ENCODE results near the gene TGM4. TPM values are rescaled to one million over a fixed set of nuclear protein-coding genes. Genes with fewer than 3 reads are reported as not detected.
A peak's percentile ranks its signal among the peaks of the same experiment; 100 is the strongest.
"Not testable (repeated sequence)": the region's sequence is repeated elsewhere in the genome, so short reads cannot be mapped to it uniquely, and the experiment has no call there.

Gene TGM4
- total RNA-seq = under 0.01 TPM in 1 of 2 replicates, not detected in the other

- DNase-seq (ENCODE audit: low read depth in 2 of 2) = no peak
Observed at GRCh38 chr3:44874308-44874707, at the start of gene TGM4. Gene TGM4, plus strand, starts transcription at chr3:44874608. Its CDS starts 71 bp downstream, at chr3:44874679.

GRCh38 chr3:44825264-44825925 lies 49.0 kb upstream of the TGM4 start:
- DNase-seq (ENCODE audit: low read depth in 2 of 2) = peak in 1 of 2 donors; percentile 18

- no peak for DNase-seq (ENCODE audit: low read depth in 2 of 2)
Observed at GRCh38 chr3:44827196-44827595, 47.2 kb upstream of the TGM4 start.

GRCh38 chr3:44831232-44831631 lies 43.2 kb upstream of the TGM4 start:
- DNase-seq (ENCODE audit: low read depth in 2 of 2) = no peak

- no peak for DNase-seq (ENCODE audit: low read depth in 2 of 2)
Observed at GRCh38 chr3:44832032-44832431, 42.4 kb upstream of the TGM4 start.

GRCh38 chr3:44832965-44833364 lies 41.4 kb upstream of the TGM4 start:
- no peak for DNase-seq (ENCODE audit: low read depth in 2 of 2)

GRCh38 chr3:44833394-44833793 lies 41.0 kb upstream of the TGM4 start:
- no peak for DNase-seq (ENCODE audit: low read depth in 2 of 2)

GRCh38 chr3:44835684-44836083 lies 38.7 kb upstream of the TGM4 start:
- no peak for DNase-seq (ENCODE audit: low read depth in 2 of 2)

GRCh38 chr3:44842376-44842775 lies 32.0 kb upstream of the TGM4 start:
- no peak for DNase-seq (ENCODE audit: low read depth in 2 of 2)

- DNase-seq (ENCODE audit: low read depth in 2 of 2) = no peak
Observed at GRCh38 chr3:44845528-44846520, 28.6 kb upstream of the TGM4 start.

- peak in 1 of 2 donors; percentile 19 for DNase-seq (ENCODE audit: low read depth in 2 of 2)
Observed at GRCh38 chr3:44848634-44849033, 25.8 kb upstream of the TGM4 start.

GRCh38 chr3:44856663-44857062 lies 17.7 kb upstream of the TGM4 start:
- DNase-seq (ENCODE audit: low read depth in 2 of 2) = not testable (repeated sequence)

GRCh38 chr3:44860117-44860516 lies 14.3 kb upstream of the TGM4 start:
- DNase-seq (ENCODE audit: low read depth in 2 of 2) = no peak

- DNase-seq (ENCODE audit: low read depth in 2 of 2) = peak; percentile 95 to 96
Observed at GRCh38 chr3:44861412-44862225, 12.8 kb upstream of the TGM4 start, which contains the start of gene TMEM42. Gene TMEM42, plus strand, starts transcription at chr3:44861912. Its CDS starts 13 bp downstream, at chr3:44861925.

GRCh38 chr3:44862226-44862637 lies 12.2 kb upstream of the TGM4 start:
- peak; percentile 29 to 51 for DNase-seq (ENCODE audit: low read depth in 2 of 2)

- no peak for DNase-seq (ENCODE audit: low read depth in 2 of 2)
Observed at GRCh38 chr3:44865272-44866035, 9.0 kb upstream of the TGM4 start.

GRCh38 chr3:44867421-44868111 lies 6.8 kb upstream of the TGM4 start:
- DNase-seq (ENCODE audit: low read depth in 2 of 2) = no peak

- DNase-seq (ENCODE audit: low read depth in 2 of 2) = no peak
Observed at GRCh38 chr3:44870375-44871061, 3.9 kb upstream of the TGM4 start.

GRCh38 chr3:44875596-44875995 lies 1.2 kb downstream of the TGM4 start:
- DNase-seq (ENCODE audit: low read depth in 2 of 2) = no peak

GRCh38 chr3:44877333-44877732 lies 2.9 kb downstream of the TGM4 start:
- DNase-seq (ENCODE audit: low read depth in 2 of 2) = no peak
